Purkinje cell (primary cell): ENCODE data around the gene GLIPR2. TPM values are rescaled to one million over a fixed set of nuclear protein-coding genes. Genes with fewer than 3 reads are reported as not detected.

Experiments
- polyA plus RNA-seq: library from polyadenylated mRNA; unstranded; fragments of >200 nt; fragmentation: Nextera tagmentation; gene quantifications from 2 replicates; pipeline ENCODE4 v1.2.1, GENCODE V29; 2014

The GLIPR2 gene, protein sequence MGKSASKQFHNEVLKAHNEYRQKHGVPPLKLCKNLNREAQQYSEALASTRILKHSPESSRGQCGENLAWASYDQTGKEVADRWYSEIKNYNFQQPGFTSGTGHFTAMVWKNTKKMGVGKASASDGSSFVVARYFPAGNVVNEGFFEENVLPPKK
- 4.2 and 4.4 TPM in 2 replicates for polyA plus RNA-seq

DNA sequence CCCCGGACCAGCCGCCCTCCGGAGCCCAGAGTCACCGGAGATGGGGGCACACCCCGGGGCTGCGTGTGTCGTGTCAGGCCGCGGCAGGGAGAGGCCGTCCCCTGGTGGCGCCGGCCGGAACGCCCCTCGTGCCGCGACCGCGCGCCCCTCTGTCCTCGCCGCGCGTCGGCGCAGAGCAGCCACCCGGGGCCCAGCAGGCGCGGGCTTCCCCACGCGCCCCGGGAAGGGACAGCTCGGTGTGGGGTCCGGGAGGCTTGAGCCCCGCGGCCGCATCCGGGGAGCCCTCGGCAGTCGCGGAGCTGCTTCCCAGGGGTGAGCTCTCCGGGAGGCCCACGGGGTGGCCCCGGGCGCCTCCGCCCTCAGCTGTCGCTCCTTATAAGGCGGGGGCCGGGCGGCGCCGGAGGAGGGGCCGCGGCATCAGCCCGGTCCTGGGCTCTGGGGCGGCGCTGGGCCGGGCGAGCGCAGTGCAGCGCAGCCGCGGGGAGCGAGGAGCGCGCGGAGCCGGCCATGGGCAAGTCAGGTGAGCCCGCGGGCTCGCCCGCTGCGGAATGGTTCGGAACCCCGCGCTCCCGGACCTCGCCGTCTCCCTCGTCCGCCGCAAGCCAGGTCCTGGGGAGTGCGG lies at the start of gene GLIPR2:
Gene GLIPR2, plus strand, starts transcription at position 462 of the 622 bp plus-strand sequence. Its CDS starts 46 bp downstream, at position 508.

DNA sequence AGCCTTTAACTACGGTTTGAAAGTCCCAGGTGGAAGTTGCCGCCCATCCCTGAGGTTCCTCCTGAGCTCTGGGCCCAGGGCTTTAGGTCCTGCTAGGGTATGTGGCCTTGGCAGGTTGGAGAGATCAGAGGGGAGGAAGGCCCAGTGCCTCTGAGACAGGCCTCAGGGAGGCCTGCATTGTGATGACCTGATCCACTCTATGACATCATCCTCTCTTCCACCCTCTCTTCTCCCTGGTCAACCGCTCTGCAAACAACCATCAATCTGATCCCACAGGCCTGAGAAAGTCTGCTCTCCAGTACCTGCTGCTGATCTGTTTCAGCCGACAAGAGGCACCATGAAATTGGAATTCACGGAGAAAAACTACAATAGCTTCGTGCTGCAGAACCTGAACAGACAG lies 32.6 kb downstream of the GLIPR2 start, which contains the start of gene CCIN:
Gene CCIN, plus strand, starts transcription at position 223 of the 400 bp plus-strand sequence. Its CDS starts 115 bp downstream, at position 338.

DNA sequence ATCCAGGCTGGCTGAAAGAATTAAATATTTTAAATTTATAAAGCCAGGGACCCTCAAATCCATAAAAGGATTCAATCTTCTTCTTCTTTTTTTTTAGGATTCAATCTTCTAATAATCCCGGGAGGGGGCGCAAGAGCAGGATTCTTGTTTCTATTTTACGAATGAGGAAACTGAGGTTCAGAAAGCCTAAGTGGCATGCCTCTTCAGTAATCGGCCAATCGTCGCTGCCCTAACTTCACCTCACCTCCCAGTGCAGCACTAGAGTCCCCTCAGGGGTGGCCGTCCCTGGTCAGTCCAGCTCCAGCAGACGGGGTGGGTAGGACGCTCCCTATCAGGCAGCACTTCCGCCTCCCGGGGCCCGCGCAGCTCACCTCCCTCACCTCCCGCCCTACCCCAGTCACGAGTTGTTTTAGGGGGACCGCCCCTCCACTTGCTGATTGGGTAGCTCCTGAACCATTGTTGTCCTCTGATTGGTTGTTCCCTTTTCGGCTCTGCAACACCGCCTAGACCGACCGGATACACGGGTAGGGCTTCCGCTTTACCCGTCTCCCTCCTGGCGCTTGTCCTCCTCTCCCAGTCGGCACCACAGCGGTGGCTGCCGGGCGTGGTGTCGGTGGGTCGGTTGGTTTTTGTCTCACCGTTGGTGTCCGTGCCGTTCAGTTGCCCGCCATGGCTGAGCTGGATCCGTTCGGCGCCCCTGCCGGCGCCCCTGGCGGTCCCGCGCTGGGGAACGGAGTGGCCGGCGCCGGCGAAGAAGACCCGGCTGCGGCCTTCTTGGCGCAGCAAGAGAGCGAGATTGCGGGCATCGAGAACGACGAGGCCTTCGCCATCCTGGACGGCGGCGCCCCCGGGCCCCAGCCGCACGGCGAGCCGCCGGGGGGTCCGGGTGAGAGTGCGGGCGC lies 54.1 kb downstream of the GLIPR2 start, which contains the start of gene CLTA:
Gene CLTA, plus strand, starts transcription at position 534 of the 902 bp plus-strand sequence. Its CDS starts 136 bp downstream, at position 670.

Other genes starting within 250 kb of the GLIPR2 start
- not detected in 2 replicates for gene HRCT1, start 230.5 kb upstream of the GLIPR2 start, polyA plus RNA-seq
- 0.42 and 0.52 TPM in 2 replicates for gene SPAAR, start 227.2 kb upstream of the GLIPR2 start, polyA plus RNA-seq
- gene OR2S2, start 178.6 kb upstream of the GLIPR2 start, polyA plus RNA-seq: not detected in 2 replicates
- gene RECK, start 99.8 kb upstream of the GLIPR2 start, polyA plus RNA-seq: 3.4 and 4.3 TPM in 2 replicates
- gene CCIN, start 32.7 kb downstream of the GLIPR2 start, polyA plus RNA-seq: not detected in 2 replicates
- gene CLTA, start 54.2 kb downstream of the GLIPR2 start, polyA plus RNA-seq: 90.1 and 129 TPM in 2 replicates
- 4.6 and 7.0 TPM in 2 replicates for gene GNE, start 121.7 kb downstream of the GLIPR2 start, polyA plus RNA-seq